Nephron progenitor cell (in vitro differentiated cells): ENCODE measurements around the gene RASA4B.

Source experiments
- DNase-seq: peaks from one replicate; pipeline ENCODE4 v3.0.0; 2021
- H3K27ac Mint-ChIP-seq: 2 replicates; pipeline ENCODE4 v1.8.0; 2021; ENCODE audit warnings: mild to moderate bottlenecking, moderate library complexity, mixed read lengths
- H3K27me3 Mint-ChIP-seq: 2 replicates; pipeline ENCODE4 v1.8.0; 2021; ENCODE audit warnings: mild to moderate bottlenecking, low read depth, mixed read lengths; ENCODE audit not compliant: poor library complexity
- H3K36me3 Mint-ChIP-seq: 2 replicates; pipeline ENCODE4 v1.8.0; 2021; ENCODE audit warnings: low read depth, mixed read lengths
- H3K4me1 Mint-ChIP-seq: 2 replicates; pipeline ENCODE4 v1.8.0; 2021; ENCODE audit warnings: mixed read lengths
- H3K4me3 Mint-ChIP-seq: 2 replicates; pipeline ENCODE4 v1.8.0; 2021; ENCODE audit warnings: mild to moderate bottlenecking, moderate library complexity, mixed read lengths
- H3K9me3 Mint-ChIP-seq: 2 replicates; pipeline ENCODE4 v1.8.0; 2021; ENCODE audit warnings: mild to moderate bottlenecking, moderate library complexity, mixed read lengths
- TF ChIP-seq, protein P1 (sequence below): fragments of 200-600 bp; sonication (generic); IDR thresholded peaks from 2 replicates; pipeline ENCODE4 v1.5.0; 2021; ENCODE audit warnings: antibody characterized with exemption

Gene RASA4B

DNA sequence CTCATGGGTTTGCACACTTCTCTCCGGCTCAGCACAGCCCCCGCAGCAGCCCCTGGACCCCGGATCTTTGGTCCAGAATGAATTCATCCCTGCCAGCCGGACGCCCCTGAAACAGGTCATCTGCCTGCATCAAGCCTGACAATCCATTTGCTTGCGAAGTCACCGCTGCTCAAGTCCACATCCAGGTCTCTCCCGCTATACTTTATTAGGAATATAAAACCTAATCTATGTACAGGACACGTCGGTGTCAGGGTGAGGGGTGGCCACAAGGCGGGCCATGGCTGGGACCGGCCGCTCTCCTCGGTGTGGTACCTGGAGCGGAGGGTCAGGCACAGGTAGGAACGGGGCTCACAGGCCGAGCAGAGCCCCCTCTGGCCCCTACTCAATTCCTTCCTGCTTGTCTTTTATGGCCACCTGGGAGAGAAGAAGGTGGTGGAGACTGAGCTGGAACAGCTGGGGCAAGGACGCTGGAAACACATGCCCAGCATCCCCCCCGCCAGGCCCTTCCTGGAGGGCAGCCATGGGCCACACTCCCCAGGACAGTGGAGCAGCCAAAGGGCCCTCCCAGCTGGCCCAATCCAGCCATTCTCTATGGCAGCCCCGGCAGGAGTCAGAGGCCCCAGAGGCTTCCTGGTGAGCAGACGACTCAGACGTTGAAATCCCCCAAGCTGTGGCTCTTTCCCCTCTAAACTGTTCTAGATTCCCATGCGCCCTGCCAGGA is 44.1 kb downstream of the RASA4B start:
- TF ChIP-seq, protein P1, sequence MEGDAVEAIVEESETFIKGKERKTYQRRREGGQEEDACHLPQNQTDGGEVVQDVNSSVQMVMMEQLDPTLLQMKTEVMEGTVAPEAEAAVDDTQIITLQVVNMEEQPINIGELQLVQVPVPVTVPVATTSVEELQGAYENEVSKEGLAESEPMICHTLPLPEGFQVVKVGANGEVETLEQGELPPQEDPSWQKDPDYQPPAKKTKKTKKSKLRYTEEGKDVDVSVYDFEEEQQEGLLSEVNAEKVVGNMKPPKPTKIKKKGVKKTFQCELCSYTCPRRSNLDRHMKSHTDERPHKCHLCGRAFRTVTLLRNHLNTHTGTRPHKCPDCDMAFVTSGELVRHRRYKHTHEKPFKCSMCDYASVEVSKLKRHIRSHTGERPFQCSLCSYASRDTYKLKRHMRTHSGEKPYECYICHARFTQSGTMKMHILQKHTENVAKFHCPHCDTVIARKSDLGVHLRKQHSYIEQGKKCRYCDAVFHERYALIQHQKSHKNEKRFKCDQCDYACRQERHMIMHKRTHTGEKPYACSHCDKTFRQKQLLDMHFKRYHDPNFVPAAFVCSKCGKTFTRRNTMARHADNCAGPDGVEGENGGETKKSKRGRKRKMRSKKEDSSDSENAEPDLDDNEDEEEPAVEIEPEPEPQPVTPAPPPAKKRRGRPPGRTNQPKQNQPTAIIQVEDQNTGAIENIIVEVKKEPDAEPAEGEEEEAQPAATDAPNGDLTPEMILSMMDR = no peak
- no peak overlapping the region for H3K4me3 Mint-ChIP-seq
- no peak overlapping the region for H3K27ac Mint-ChIP-seq
- DNase-seq = no peak
- H3K4me1 Mint-ChIP-seq = no peaks in the 10 kb centered on the region
- no peaks in the 10 kb centered on the region for H3K9me3 Mint-ChIP-seq
- no peaks in the 10 kb centered on the region for H3K27me3 Mint-ChIP-seq
- no peaks in the 10 kb centered on the region for H3K36me3 Mint-ChIP-seq

DNA sequence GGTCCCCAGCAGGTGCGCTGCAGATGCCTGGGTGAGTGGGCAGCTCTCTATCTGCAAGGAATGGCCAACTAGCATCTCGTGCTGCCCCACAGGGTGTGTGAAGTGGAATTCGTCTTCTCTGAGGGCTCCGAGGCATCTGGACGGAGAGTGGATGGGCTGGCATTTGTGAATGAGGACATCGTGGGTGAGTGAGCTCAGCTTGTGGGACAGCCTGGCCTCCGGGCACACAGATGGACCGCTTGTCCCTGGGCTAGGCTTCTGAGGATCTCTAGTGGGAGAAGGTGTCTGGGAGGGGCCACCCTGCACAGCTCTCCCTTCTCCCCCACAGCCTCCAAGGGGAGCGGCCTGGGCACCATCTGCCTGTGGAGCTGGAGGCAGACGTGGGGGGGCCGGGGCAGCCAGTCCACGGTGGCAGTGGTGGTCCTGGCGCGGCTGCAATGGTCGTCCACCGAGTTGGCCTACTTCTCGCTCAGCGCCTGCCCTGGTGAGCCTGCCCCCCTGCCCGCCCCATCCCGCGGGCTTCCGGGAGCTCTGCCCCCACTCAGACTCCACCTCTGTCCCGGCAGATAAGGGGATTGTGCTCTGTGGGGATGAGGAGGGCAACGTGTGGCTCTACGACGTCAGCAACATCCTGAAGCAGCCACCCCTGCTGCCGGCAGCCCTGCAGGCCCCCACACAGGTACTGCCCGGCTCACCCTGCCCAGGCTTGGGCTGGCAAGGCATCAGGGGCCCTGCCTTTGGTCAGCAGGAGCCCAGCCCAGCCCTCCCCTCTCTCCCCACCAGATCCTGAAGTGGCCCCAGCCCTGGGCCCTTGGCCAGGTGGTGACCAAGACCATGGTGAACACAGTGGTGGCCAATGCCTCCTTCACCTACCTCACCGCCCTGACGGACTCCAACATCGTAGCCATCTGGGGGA is 45.2 kb downstream of the RASA4B start:
- no peak for DNase-seq
- no peaks in the 10 kb centered on the region for H3K4me1 Mint-ChIP-seq
- TF ChIP-seq, protein P1 = no peak
- no peaks in the 10 kb centered on the region for H3K27me3 Mint-ChIP-seq
- no peaks in the 10 kb centered on the region for H3K36me3 Mint-ChIP-seq
- no peaks in the 10 kb centered on the region for H3K9me3 Mint-ChIP-seq
- peak overlapping the region; percentile 77 for H3K27ac Mint-ChIP-seq
- H3K4me3 Mint-ChIP-seq = no peak overlapping the region

DNA sequence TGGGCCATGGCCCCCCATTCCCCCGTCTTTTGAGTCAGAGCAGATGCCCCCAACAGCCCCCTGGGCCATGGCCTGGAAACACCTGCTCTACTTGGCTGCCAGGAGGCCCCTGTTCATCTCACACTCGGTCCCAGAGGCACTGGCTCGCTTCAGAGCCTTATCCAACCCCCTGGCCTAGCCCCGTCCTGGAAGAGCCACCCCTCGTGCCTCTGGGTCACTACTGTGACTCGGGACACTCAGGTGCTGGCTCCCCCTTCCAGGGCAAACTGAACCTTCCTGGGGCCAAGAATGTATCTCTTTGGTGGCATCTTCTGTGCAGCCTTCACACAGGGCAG is 45.8 kb downstream of the RASA4B start:
- TF ChIP-seq, protein P1 = no peak
- H3K36me3 Mint-ChIP-seq = peaks cover 2% of the 10 kb centered on the region
- H3K27me3 Mint-ChIP-seq = no peaks in the 10 kb centered on the region
- no peaks in the 10 kb centered on the region for H3K9me3 Mint-ChIP-seq
- H3K4me1 Mint-ChIP-seq = peaks cover 3% of the 10 kb centered on the region
- no peak overlapping the region for H3K27ac Mint-ChIP-seq
- DNase-seq = no peak
- H3K4me3 Mint-ChIP-seq = no peak overlapping the region

DNA sequence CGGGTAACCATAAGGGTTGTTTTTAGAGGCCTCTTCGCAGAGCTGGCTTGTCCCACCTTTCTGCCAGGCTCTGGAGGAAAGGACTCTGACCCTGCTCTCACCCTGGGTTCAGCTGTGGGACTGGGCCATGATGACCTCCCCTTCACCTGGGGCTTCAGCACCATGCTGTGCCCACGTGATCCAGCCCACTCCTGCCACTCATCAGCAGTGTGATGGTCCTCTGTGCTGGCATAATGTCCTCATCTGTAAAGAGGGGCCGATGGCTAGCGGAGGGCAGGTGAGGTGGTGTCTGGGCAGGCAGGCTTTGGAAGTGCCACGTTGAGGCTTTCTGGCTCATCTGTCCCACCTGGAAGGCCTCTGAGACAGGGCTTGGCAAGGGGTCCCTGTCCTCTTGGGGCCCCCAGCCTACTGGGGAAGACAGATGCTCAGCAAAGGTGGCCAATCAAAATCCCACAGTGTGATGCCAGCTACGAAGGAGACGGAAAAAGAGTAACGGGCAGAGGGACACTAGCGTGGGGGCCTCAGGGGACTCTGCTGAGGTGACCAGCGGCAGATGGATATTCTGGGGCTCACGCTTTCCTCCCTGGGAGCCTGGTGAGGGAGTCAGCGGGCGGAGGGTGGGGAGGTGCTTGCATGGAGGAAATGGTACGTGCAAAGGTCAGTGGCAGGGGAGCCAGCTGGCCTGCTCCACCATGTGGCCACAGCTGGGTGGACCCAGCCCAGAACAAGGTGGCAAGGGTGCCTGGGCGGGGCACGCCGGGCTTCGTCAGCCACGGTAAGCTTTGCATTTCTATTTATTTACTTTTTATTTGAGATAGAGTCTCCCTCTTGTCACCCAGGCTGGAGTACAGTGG is 47.4 kb downstream of the RASA4B start:
- H3K27ac Mint-ChIP-seq = no peak overlapping the region
- H3K4me1 Mint-ChIP-seq = peaks cover 18% of the 10 kb centered on the region
- peaks cover 5% of the 10 kb centered on the region for H3K36me3 Mint-ChIP-seq
- no peaks in the 10 kb centered on the region for H3K27me3 Mint-ChIP-seq
- no peak overlapping the region for H3K4me3 Mint-ChIP-seq
- TF ChIP-seq, protein P1 = no peak
- DNase-seq = peak; percentile 2
- H3K9me3 Mint-ChIP-seq = no peaks in the 10 kb centered on the region

DNA sequence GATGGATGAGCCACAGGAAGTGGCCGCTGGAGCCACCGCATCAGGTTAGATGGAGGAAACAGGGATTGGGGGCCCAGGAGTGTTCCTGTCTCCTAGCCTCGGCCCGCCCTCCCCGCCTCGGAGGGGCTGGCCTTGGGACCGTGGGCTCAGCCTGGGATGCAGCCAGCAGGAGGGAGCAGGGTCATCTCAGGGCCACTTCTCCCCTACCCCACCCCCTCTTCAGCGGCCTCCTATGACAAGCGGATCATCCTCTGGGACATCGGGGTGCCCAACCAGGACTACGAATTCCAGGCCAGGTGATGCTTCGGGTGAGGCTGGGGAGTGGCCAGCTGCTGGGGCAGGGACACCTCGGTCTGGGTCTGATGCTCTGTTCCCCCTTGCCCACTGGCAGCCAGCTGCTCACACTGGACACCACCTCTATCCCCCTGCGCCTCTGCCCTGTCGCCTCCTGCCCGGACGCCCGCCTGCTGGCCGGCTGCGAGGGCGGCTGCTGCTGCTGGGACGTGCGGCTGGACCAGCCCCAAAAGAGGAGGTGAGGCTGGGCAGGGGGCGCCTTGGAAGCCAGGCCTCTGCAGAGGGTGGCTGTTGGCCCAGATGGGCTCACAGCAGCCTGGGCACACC is 48.1 kb downstream of the RASA4B start:
- TF ChIP-seq, protein P1 = no peak
- no peaks in the 10 kb centered on the region for H3K9me3 Mint-ChIP-seq
- H3K36me3 Mint-ChIP-seq = peaks cover 5% of the 10 kb centered on the region
- no peaks in the 10 kb centered on the region for H3K27me3 Mint-ChIP-seq
- no peak overlapping the region for H3K27ac Mint-ChIP-seq
- H3K4me3 Mint-ChIP-seq = no peak overlapping the region
- peak; percentile 0 for DNase-seq
- H3K4me1 Mint-ChIP-seq = peaks cover 20% of the 10 kb centered on the region
